B cell (primary cell): ENCODE results near the gene DSCAML1.

Experiments used
- EZH2 ChIP-seq: IDR thresholded peaks from 2 replicates; pipeline ENCODE4 v1.6.1; 2012; ENCODE audit warnings: borderline replicate concordance, low read depth, mild to moderate bottlenecking, moderate library complexity, low read length; ENCODE audit not compliant: insufficient read depth, poor library complexity, severe bottlenecking
- TF ChIP-seq, protein P1 (sequence below): fragments of 200-600 bp; IDR thresholded peaks from one replicate; pipeline ENCODE4 v1.8.0; 2022; ENCODE audit warnings: antibody characterized with exemption, mild to moderate bottlenecking

DNA sequence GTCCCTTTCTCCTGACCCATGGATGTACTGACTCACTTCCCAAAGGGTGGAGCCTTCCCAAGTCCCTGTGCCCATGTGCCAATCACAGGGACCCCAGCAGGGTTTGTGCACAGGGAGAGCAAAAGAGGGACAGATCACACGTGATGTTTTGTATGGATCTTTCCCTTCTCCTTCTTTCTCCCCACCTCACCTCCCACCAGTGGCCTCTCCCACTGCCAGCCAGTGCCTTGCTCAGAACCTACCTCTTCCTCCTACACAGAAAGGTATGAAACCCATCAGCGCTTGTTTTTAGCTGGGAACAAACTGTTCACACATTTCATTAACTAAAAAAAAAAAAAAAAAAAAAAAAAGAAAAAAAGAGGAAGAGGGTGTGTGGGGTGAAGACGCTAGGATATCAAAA lies 112.9 kb downstream of the DSCAML1 start:
- no peak for TF ChIP-seq EZH2
- TF ChIP-seq, protein P1, sequence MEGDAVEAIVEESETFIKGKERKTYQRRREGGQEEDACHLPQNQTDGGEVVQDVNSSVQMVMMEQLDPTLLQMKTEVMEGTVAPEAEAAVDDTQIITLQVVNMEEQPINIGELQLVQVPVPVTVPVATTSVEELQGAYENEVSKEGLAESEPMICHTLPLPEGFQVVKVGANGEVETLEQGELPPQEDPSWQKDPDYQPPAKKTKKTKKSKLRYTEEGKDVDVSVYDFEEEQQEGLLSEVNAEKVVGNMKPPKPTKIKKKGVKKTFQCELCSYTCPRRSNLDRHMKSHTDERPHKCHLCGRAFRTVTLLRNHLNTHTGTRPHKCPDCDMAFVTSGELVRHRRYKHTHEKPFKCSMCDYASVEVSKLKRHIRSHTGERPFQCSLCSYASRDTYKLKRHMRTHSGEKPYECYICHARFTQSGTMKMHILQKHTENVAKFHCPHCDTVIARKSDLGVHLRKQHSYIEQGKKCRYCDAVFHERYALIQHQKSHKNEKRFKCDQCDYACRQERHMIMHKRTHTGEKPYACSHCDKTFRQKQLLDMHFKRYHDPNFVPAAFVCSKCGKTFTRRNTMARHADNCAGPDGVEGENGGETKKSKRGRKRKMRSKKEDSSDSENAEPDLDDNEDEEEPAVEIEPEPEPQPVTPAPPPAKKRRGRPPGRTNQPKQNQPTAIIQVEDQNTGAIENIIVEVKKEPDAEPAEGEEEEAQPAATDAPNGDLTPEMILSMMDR: no peak
